Parathyroid adenoma (tissue), 2 donors: ENCODE data around the gene ZNF79.

Source experiments
- H2AFZ ChIP-seq: fragments of 300-600 bp; sonication (generic); one replicate; pipeline ENCODE4 v1.7.0; 2017; ENCODE audit warnings: antibody characterized with exemption, mild to moderate bottlenecking
- H3K27ac ChIP-seq: fragments of 300-600 bp; sonication (generic); one replicate; pipeline ENCODE4 v1.7.0; 2017
- H3K27me3 ChIP-seq: fragments of 300-600 bp; sonication (generic); one replicate; pipeline ENCODE4 v1.7.0; 2017; ENCODE audit warnings: low read length; ENCODE audit not compliant: control insufficient read depth, insufficient read depth
- H3K36me3 ChIP-seq: fragments of 300-600 bp; sonication (generic); one replicate; pipeline ENCODE4 v1.7.0; 2017; ENCODE audit warnings: low read length; ENCODE audit not compliant: control insufficient read depth, insufficient read depth
- H3K4me1 ChIP-seq: fragments of 300-600 bp; sonication (generic); one replicate; pipeline ENCODE4 v1.7.0; 2017; ENCODE audit warnings: control low read depth
- H3K4me2 ChIP-seq: fragments of 300-600 bp; sonication (generic); one replicate; pipeline ENCODE4 v1.7.0; 2017; ENCODE audit warnings: low read length
- H3K4me3 ChIP-seq: fragments of 300-600 bp; sonication (generic); one replicate; pipeline ENCODE4 v1.7.0; 2017; ENCODE audit warnings: low read depth, low read length
- H3K79me2 ChIP-seq: fragments of 300-600 bp; sonication (generic); one replicate; pipeline ENCODE4 v1.7.0; 2017; ENCODE audit warnings: control low read depth
- H3K9ac ChIP-seq: fragments of 300-600 bp; sonication (generic); one replicate; pipeline ENCODE4 v1.7.0; 2017; ENCODE audit warnings: mild to moderate bottlenecking
- H3K9me3 ChIP-seq: fragments of 300-600 bp; sonication (generic); one replicate; pipeline ENCODE4 v1.7.0; 2017; ENCODE audit warnings: low read length; ENCODE audit not compliant: control insufficient read depth
- CTCF ChIP-seq: fragments of 300-600 bp; sonication (generic); IDR thresholded peaks from one replicate; pipeline ENCODE4 v1.7.0; 2017; ENCODE audit warnings: antibody characterized with exemption, mild to moderate bottlenecking
- donor health status: primary hyperparathyroidism.

The ZNF79 gene

GRCh38 chr9:127397646-127398274 is 26.4 kb upstream of the ZNF79 start:
- H3K4me3 ChIP-seq: peak overlapping the region; percentile 55
- peak overlapping the region; percentile 54 for H3K27ac ChIP-seq
- peaks cover 3% of the 10 kb centered on the region for H3K79me2 ChIP-seq
- no peaks in the 10 kb centered on the region for H3K9me3 ChIP-seq
- peak overlapping the region; percentile 72 for H2AFZ ChIP-seq
- no peaks in the 10 kb centered on the region for H3K27me3 ChIP-seq
- peak overlapping the region; percentile 67 for H3K9ac ChIP-seq
- peak; percentile 17 for TF ChIP-seq CTCF
- H3K36me3 ChIP-seq: no peaks in the 10 kb centered on the region
- H3K4me2 ChIP-seq: peak overlapping the region; percentile 73
- no peaks in the 10 kb centered on the region for H3K4me1 ChIP-seq

GRCh38 chr9:127398275-127398647 is 25.9 kb upstream of the ZNF79 start:
- no peak overlapping the region for H2AFZ ChIP-seq
- no peak overlapping the region for H3K27ac ChIP-seq
- TF ChIP-seq CTCF: no peak
- no peaks in the 10 kb centered on the region for H3K9me3 ChIP-seq
- peaks cover 3% of the 10 kb centered on the region for H3K79me2 ChIP-seq
- no peaks in the 10 kb centered on the region for H3K27me3 ChIP-seq
- H3K4me2 ChIP-seq: peak overlapping the region; percentile 73
- H3K4me1 ChIP-seq: no peaks in the 10 kb centered on the region
- peak overlapping the region; percentile 55 for H3K4me3 ChIP-seq
- no peaks in the 10 kb centered on the region for H3K36me3 ChIP-seq
- H3K9ac ChIP-seq: no peak overlapping the region

GRCh38 chr9:127398715-127399400 is 25.3 kb upstream of the ZNF79 start:
- Histone ChIP-seq H3K79me2 (peaks cover 3% of the 10 kb centered on the region), H2AFZ (no peak overlapping the region), H3K9ac (no peak overlapping the region), H3K9me3 (no peaks in the 10 kb centered on the region), H3K4me3 (no peak overlapping the region), H3K4me2 (no peak overlapping the region), H3K4me1 (no peaks in the 10 kb centered on the region), H3K27ac (no peak overlapping the region), H3K27me3 (no peaks in the 10 kb centered on the region), H3K36me3 (no peaks in the 10 kb centered on the region)
- TF ChIP-seq CTCF: no peak

- no peak overlapping the region for H3K4me3 ChIP-seq
- no peaks in the 10 kb centered on the region for H3K27me3 ChIP-seq
- TF ChIP-seq CTCF: no peak
- H3K36me3 ChIP-seq: no peaks in the 10 kb centered on the region
- no peaks in the 10 kb centered on the region for H3K4me1 ChIP-seq
- H2AFZ ChIP-seq: no peak overlapping the region
- no peak overlapping the region for H3K9ac ChIP-seq
- H3K4me2 ChIP-seq: no peak overlapping the region
- H3K27ac ChIP-seq: no peak overlapping the region
- H3K79me2 ChIP-seq: peaks cover 3% of the 10 kb centered on the region
- no peaks in the 10 kb centered on the region for H3K9me3 ChIP-seq
Measured at GRCh38 chr9:127399736-127400269, 24.4 kb upstream of the ZNF79 start.
